ENCODE results near the gene ATXN1. TPM values are rescaled to one million over a fixed set of nuclear protein-coding genes. Genes with fewer than 3 reads are reported as not detected.

ATXN1 gene
- total and polyA plus RNA-seq, 2 of the 8 experiments (the other 6 are each of a cell fraction or from before 2014, with no cell fraction given): 1.6 to 4.0 TPM

DNA sequence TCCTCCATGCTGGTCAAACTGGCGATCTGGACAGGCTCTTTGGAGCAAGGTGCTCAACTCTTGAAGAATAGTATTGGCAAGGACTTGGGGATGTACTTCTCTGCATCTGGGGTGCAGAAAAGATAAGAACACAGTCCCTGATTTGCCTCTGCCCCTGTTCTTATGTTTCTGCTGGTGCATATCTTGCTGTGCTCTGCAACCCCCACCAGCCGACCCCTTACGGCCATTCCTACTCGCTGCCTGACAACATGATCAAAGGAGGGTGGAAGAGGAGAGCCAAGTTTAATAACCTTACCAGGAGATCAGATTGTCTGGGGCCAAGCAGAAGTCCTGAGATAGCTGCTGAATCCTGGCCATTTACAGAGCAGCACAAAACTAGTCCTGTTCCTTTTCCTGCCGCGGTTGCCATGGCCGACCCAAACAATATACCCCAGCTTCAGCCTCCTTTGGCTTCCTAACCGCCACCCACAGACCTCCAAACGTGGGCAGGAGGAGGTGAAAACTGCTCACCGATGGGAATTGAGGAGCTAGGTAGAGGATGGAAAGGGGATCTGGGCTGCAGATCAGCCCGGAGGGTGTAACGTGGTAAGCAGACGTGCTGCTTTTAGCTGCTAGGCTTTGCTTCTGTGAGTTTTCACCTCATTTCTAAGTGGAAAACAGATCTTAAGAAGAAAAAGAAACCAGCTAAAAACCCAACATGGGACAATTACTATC lies 60.9 kb downstream of the ATXN1 start:
- Histone ChIP-seq H3K9ac (replicated peaks in 1 of 4; ENCODE audit: extremely low read depth in 1 of 4, low read depth in 3 of 4, low read length in 3 of 4) (no peak overlapping the region), H3K56ac (replicated peaks; ENCODE audit: insufficient read length, low read depth, low read length) (no peak overlapping the region), H2BK12ac (ENCODE audit: low read depth, low read length) (no peak overlapping the region), H2BK15ac (ENCODE audit: low read length) (no peak overlapping the region), H2AK5ac (ENCODE audit: low read depth, low read length) (no peak overlapping the region), H4K20me1 (replicated peaks in 1 of 2; ENCODE audit: control insufficient read depth in 1 of 2, insufficient read depth in 2 of 2, low read length in 2 of 2) (no peaks in the 10 kb centered on the region), H3K4me3 (ENCODE audit: extremely low read depth in 1 of 4, insufficient read depth in 2 of 4, low read depth in 3 of 4, low read length in 4 of 4) (no peak overlapping the region), H3K36me3 (ENCODE audit: control insufficient read depth in 2 of 4, insufficient read depth in 4 of 4, low read length in 3 of 4) (no peaks in the 10 kb centered on the region), H2BK20ac (ENCODE audit: low read length) (no peak overlapping the region), H3K4me2 (ENCODE audit: insufficient read depth in 1 of 2, low read depth in 2 of 2, low read length in 2 of 2) (no peak overlapping the region), H3K9me3 (ENCODE audit: insufficient read depth in 2 of 2, low read depth in 1 of 2, low read length in 1 of 2) (no peaks in the 10 kb centered on the region), H3K79me1 (ENCODE audit: low read depth, low read length) (no peaks in the 10 kb centered on the region), H3K79me2 (ENCODE audit: control insufficient read depth in 1 of 2, insufficient read depth in 2 of 2, low read length in 2 of 2) (no peaks in the 10 kb centered on the region), H3K18ac (ENCODE audit: extremely low read depth, low read length) (no peak overlapping the region), H4K8ac (ENCODE audit: extremely low read depth, insufficient read depth, low read length) (no peak overlapping the region), H3K14ac (ENCODE audit: insufficient read length) (no peak overlapping the region), H3K4ac (replicated peaks; ENCODE audit: insufficient read length, low read depth, low read length) (no peak overlapping the region), H3K23me2 (ENCODE audit: low read depth, low read length) (no peaks in the 10 kb centered on the region), H4K5ac (ENCODE audit: insufficient read length, low read depth, low read length) (no peak overlapping the region), H2BK120ac (replicated peaks; ENCODE audit: low read depth, low read length) (no peak overlapping the region), H3K27me3 (replicated peaks in 1 of 4; ENCODE audit: control insufficient read depth in 3 of 4, extremely low read depth in 1 of 4, insufficient read depth in 3 of 4, low read length in 3 of 4) (no peaks in the 10 kb centered on the region), H3K4me1 (replicated peaks in 1 of 4; ENCODE audit: control insufficient read depth in 3 of 4, insufficient read depth in 4 of 4, low read length in 3 of 4) (peaks cover 0 to 12% (median 4%) of the 10 kb centered on the region in 4 experiments; a peak in 4 of 7 replicates), H2AFZ (ENCODE audit: low read length) (no peak overlapping the region), H2BK5ac (ENCODE audit: low read depth, low read length) (0 out of 2 replicates have a peak overlapping the region, but pooled peaks have one; percentile 44), H3K23ac (ENCODE audit: insufficient read length) (no peak overlapping the region), H3K27ac (ENCODE audit: low read depth, low read length) (no peak overlapping the region), H4K91ac (replicated peaks; ENCODE audit: insufficient read length, low read length) (no peak overlapping the region)
- FAIRE-seq (no peak), DNase-seq (ENCODE audit: low read depth in 1 of 2, low spot score in 2 of 2) (no peak)
- 82% methylated on average over 13 of the region's 13 CpGs; no CpG with 5 or more reads in 1 of the 2 experiments for WGBS, 2 experiments (ENCODE audit: extremely low coverage in 1 of 2, insufficient coverage in 1 of 2, insufficient read length in 1 of 2, insufficient replicate concordance in 2 of 2, low coverage in 1 of 2, low lambda C conversion rate in 2 of 2, missing lambda C conversion rate in 1 of 2)
- CTCF ChIA-PET (ENCODE audit: partially characterized antibody): interaction anchor here (0.7 to 3.8 kb wide), 2 partner anchors 15 to 63 kb away, joined by 3 to 13 read pairs; no protein-coding TSS in a partner anchor
- POLR2A ChIA-PET (ENCODE audit: partially characterized antibody): no interaction called here
- TF ChIP-seq BCL11A (IDR thresholded peaks at IDR 0.05; ENCODE audit: low read depth in 2 of 2, low read length in 2 of 2) (no peak), MAFK (IDR thresholded peaks at IDR 0.05; ENCODE audit: low read depth, low read length) (no peak), BRCA1 (IDR thresholded peaks at IDR 0.05; ENCODE audit: low read depth, low read length) (no peak), KDM5A (IDR thresholded peaks at IDR 0.05; ENCODE audit: low read length) (no peak)
